Gastrocnemius medialis (tissue), 4 donors: Measurements from ENCODE around the gene SMYD3. TPM values are rescaled to one million over a fixed set of nuclear protein-coding genes. Genes with fewer than 3 reads are reported as not detected.

Experiments
- ATAC-seq, 2 donors: fragments of 150-250 bp; one replicate each; pipeline ENCODE4 v1.9.1; 2016
- DNase-seq, 2 donors: peaks; one replicate each; pipeline ENCODE4 v3.0.0-alpha.2; 2019
- H3K27ac ChIP-seq, 4 donors: fragments of 200-600 bp; sonication (generic); 1 replicate in 1 of 4; 2 replicates in 3 of 4; pipeline ENCODE4 v1.5.1; 2016 to 2018; ENCODE audit warnings: mild to moderate bottlenecking in 2 of 4, moderate library complexity in 1 of 4
- H3K27me3 ChIP-seq, 3 donors: fragments of 200-600 bp; sonication (generic) in 2 of 3; 1 replicate in 1 of 3; 2 replicates in 2 of 3; pipeline versions ENCODE4 v1.5.1 to v1.6.0; 2016 to 2019; ENCODE audit warnings: mild to moderate bottlenecking in 1 of 3, moderate library complexity in 1 of 3
- H3K36me3 ChIP-seq, 2 donors: fragments of 200-600 bp; sonication (generic) in 1 of 2; one replicate each; pipeline ENCODE4 v1.5.1; 2017 to 2018
- H3K4me1 ChIP-seq, 2 donors: fragments of 200-600 bp; sonication (generic) in 1 of 2; one replicate each; pipeline ENCODE4 v1.5.1; 2016 to 2017; ENCODE audit warnings: mild to moderate bottlenecking in 2 of 2
- H3K4me3 ChIP-seq, 4 donors: fragments of 200-600 bp; sonication (generic) in 3 of 4; 1 replicate in 1 of 4; 2 replicates in 3 of 4; pipeline ENCODE4 v1.5.1; 2016 to 2019; ENCODE audit warnings: mild to moderate bottlenecking in 2 of 4
- H3K9me3 ChIP-seq, 3 donors: fragments of 200-600 bp; sonication (generic) in 2 of 3; 1 replicate in 1 of 3; 2 replicates in 2 of 3; pipeline ENCODE4 v1.5.1; 2016 to 2019
- POLR2A ChIP-seq, 2 donors: fragments of 450-650 bp; IDR thresholded peaks; one replicate each; pipeline ENCODE4 v1.6.1; 2017; ENCODE audit warnings: antibody characterized with exemption in 2 of 2, mild to moderate bottlenecking in 2 of 2, moderate library complexity in 2 of 2
- in situ Hi-C, 4 donors: fragments of 200-750 bp; cut with MboI; loops; one replicate each; pipeline versions ENCODE4 v1.15.0 to v1.8.0; 2017; ENCODE audit warnings: low sequenced_read_pairs in 4 of 4
- intact Hi-C: fragments of 100-400 bp; cut with DNase I; formaldehyde crosslinking; loops from one replicate; pipeline ENCODE4 v1.15.1; 2023; ENCODE audit warnings: low total_unique reads
- total RNA-seq, 4 donors: library from RNA; depleted of rRNA; stranded (reverse); fragments of >200 nt; gene quantifications; one replicate each; pipeline versions ENCODE4 v1.1.0 to v1.2.3, GENCODE V29; 2016
- TF ChIP-seq, protein P1 (sequence below), 5 experiments: fragments of 450-650 bp in 3 of 5; fragments of 200-600 bp in 2 of 5; sonication (generic) in 2 of 5; IDR thresholded peaks in 4 of 5; conservative IDR thresholded peaks in 1 of 5; 1 replicate in 4 of 5; 2 replicates in 1 of 5; pipeline ENCODE4 v1.5.1; 2016 to 2019; ENCODE audit warnings: antibody characterized with exemption in 5 of 5, mild to moderate bottlenecking in 3 of 5, moderate library complexity in 3 of 5

Gene SMYD3
- total RNA-seq, 4 donors from 2014 or later: 4.4 to 10.3 (median 6.3) TPM

DNA sequence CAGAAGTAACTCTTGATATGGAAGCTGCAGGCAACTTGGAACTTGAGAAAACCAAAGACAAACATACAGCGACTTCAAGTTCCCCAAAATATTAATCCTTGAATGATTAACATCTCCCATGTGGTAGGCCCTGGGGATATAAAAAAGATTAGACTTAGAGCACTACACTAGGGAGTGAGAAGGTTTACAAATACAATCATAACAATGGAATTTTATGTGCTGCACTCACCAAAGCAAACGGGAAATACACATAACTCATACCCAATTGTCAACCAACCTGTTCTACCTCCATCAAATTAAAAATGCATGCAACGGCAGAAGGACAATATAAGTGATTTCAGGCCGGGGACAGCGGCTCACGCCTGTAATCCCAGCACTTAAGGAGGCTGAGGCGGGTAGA, 3.7 kb downstream of the SMYD3 start:
- intact Hi-C loops (no loop called here), in situ Hi-C loops (no loop called here)

DNA sequence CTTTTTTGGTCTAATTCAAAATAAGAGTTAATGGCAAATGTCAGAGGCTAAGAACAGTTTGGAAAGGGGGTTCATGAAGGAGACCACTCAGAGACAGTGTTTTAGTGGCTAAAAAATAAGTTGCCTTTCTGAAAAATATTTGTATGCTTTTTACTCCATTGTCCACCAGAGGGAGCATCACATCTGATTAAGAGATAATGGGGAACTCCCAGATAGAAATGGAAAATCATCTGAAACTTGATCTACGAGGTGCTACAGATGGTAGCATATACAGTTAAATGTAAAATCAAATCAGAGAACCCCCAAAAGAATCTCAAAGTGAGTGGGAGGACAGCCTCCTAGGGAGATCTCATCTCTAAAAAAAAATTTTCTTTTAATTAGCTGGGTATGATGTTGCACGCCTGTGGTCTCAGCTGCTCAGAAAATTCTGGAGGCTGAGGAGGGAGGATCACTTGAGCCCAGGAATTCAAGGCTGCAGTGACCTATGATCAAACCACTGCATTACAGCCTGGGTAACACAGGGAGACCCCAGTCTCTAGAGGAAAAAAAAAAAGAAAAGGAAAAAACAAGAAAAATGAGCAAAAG, 9.7 kb downstream of the SMYD3 start:
- H3K27ac ChIP-seq: no peak overlapping the region
- no peaks in the 10 kb centered on the region for H3K36me3 ChIP-seq
- DNase-seq: no peak
- TF ChIP-seq, protein P1, sequence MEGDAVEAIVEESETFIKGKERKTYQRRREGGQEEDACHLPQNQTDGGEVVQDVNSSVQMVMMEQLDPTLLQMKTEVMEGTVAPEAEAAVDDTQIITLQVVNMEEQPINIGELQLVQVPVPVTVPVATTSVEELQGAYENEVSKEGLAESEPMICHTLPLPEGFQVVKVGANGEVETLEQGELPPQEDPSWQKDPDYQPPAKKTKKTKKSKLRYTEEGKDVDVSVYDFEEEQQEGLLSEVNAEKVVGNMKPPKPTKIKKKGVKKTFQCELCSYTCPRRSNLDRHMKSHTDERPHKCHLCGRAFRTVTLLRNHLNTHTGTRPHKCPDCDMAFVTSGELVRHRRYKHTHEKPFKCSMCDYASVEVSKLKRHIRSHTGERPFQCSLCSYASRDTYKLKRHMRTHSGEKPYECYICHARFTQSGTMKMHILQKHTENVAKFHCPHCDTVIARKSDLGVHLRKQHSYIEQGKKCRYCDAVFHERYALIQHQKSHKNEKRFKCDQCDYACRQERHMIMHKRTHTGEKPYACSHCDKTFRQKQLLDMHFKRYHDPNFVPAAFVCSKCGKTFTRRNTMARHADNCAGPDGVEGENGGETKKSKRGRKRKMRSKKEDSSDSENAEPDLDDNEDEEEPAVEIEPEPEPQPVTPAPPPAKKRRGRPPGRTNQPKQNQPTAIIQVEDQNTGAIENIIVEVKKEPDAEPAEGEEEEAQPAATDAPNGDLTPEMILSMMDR (IDR thresholded peaks at IDR 0.05 in 4 of 5, conservative IDR thresholded peaks at IDR 0.05 in 1 of 5): peak; percentile 60 to 80 (median 73)
- TF ChIP-seq POLR2A (IDR thresholded peaks at IDR 0.05): no peak
- ATAC-seq: peak; percentile 64 to 70
- peaks cover 0 to 3% of the 10 kb centered on the region in 2 donors for H3K4me1 ChIP-seq
- H3K27me3 ChIP-seq: no peaks in the 10 kb centered on the region
- no peak overlapping the region for H3K4me3 ChIP-seq
- H3K9me3 ChIP-seq: no peaks in the 10 kb centered on the region
- in situ Hi-C loops: loop anchor here (5.0 to 25.0 kb wide), 4 partner anchors 197 to 1335 kb away; partner anchors contain the start of gene KIF26B (in 3 of the 4)
- intact Hi-C loops: loop anchor here (1.0 to 2.0 kb wide), 2 partner anchors 202 to 257 kb away; no protein-coding TSS in a partner anchor

More for the DNA sequence above, 3.7 kb downstream of the SMYD3 start:
- no peak for DNase-seq
- Histone ChIP-seq H3K9me3 (no peaks in the 10 kb centered on the region), H3K27ac (no peak overlapping the region), H3K36me3 (no peaks in the 10 kb centered on the region), H3K4me1 (peaks cover 6 to 10% of the 10 kb centered on the region in 2 donors), H3K27me3 (no peaks in the 10 kb centered on the region), H3K4me3 (no peak overlapping the region)
- no peak for TF ChIP-seq POLR2A (IDR thresholded peaks at IDR 0.05)
- TF ChIP-seq, protein P1 (IDR thresholded peaks at IDR 0.05 in 4 of 5, conservative IDR thresholded peaks at IDR 0.05 in 1 of 5): no peak
- no peak for ATAC-seq

DNA sequence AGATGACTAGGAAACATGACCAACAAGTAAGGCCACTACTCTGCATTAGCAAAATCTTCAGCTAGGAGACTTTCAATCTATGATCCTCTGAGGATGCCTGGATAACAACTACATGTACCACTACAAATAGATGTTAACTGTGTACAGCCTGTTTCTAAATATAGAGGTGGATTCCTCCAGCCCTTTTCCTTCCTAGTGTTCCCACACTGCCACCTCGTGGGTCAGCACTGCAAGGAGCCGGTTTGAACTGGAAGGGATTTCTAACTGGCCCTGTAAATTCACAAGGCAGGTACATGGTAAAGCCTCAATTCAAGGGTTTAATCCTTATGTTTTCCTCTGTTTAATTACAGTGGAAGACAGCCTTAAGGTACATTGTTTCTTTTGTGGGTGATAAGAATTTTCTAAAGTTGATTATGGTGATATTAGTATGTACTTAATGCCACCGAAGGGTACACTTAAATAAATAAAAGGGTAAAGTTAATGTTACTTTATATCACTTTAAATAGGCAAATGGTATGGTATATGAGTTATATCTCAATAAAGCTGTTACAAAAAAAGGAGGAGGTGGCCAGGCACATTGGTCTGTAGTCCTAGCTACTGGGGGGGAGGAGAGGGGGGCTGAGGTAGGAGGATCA, 14.4 kb downstream of the SMYD3 start:
- in situ Hi-C loops: loop anchor here (10.0 to 25.0 kb wide), 3 partner anchors 202 to 1330 kb away; partner anchors contain the start of gene KIF26B (in 3 of the 4)
- no peak overlapping the region for H3K27ac ChIP-seq
- H3K36me3 ChIP-seq: no peaks in the 10 kb centered on the region
- DNase-seq (peak; percentile 22 to 54), ATAC-seq (peak; percentile 84 to 96)
- no peak overlapping the region for H3K4me3 ChIP-seq
- peaks cover 0 to 3% of the 10 kb centered on the region in 2 donors for H3K4me1 ChIP-seq
- H3K27me3 ChIP-seq: no peaks in the 10 kb centered on the region
- TF ChIP-seq POLR2A (IDR thresholded peaks at IDR 0.05): no peak
- TF ChIP-seq, protein P1 (IDR thresholded peaks at IDR 0.05 in 4 of 5, conservative IDR thresholded peaks at IDR 0.05 in 1 of 5): peak; percentile 43 to 84 (median 80)
- no peaks in the 10 kb centered on the region for H3K9me3 ChIP-seq
- intact Hi-C loops: loop anchor here (2.0 kb wide), 2 partner anchors 480 to 1340 kb away; no protein-coding TSS in a partner anchor

DNA sequence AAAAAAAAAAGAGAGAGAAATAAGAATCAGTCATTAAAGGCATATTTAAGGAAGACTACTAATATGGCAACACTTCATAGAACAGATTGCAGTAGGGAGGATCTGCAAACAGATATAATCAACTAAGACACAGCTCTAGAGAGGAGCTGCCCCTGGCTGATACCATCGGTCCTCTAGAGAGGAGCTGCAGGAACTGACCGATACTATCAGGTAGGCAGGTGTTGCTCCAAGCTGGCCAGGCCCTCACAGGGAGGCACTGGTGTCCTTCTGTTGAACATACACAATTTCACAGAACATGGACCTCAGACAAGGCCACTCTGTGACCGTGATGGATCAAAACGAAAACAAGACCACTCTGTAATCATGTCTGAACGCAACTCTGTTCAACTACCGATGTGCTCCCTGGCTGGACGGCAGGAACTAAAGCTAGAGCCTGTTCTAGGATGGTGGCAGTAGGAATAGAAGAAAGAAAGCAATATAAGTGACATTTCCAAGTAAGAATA, 15.5 kb downstream of the SMYD3 start:
- in situ Hi-C loops: loop anchor here (10.0 to 25.0 kb wide), 3 partner anchors 203 to 1329 kb away; partner anchors contain the start of gene KIF26B (in 3 of the 4)

More for the DNA sequence above, 15.5 kb downstream of the SMYD3 start:
- Histone ChIP-seq H3K27me3 (no peaks in the 10 kb centered on the region), H3K36me3 (no peaks in the 10 kb centered on the region), H3K4me3 (no peak overlapping the region), H3K9me3 (no peaks in the 10 kb centered on the region), H3K4me1 (no peaks in the 10 kb centered on the region), H3K27ac (no peak overlapping the region)
- no peak for TF ChIP-seq POLR2A (IDR thresholded peaks at IDR 0.05)
- TF ChIP-seq, protein P1 (IDR thresholded peaks at IDR 0.05 in 4 of 5, conservative IDR thresholded peaks at IDR 0.05 in 1 of 5): no peak
- intact Hi-C loops: loop anchor here (2.0 kb wide), 2 partner anchors 479 to 1339 kb away; no protein-coding TSS in a partner anchor
- DNase-seq: no peak
- ATAC-seq: no peak
